Thoracic aorta (tissue), 2 donors: ENCODE measurements around the gene PTN. TPM values are rescaled to one million over a fixed set of nuclear protein-coding genes. Genes with fewer than 3 reads are reported as not detected.
"Not testable (repeated sequence)": the region's sequence is repeated elsewhere in the genome, so short reads cannot be mapped to it uniquely, and the experiment has no call there.

Experiments used
- ATAC-seq: fragments of 150-250 bp; one replicate; pipeline ENCODE4 v1.8.0; 2017; ENCODE audit warnings: low read depth; ENCODE audit not compliant: insufficient number of reproducible peaks, low FRiP score
- DNase-seq: peaks from one replicate; pipeline ENCODE4 v3.0.0-alpha.2; 2020; ENCODE audit warnings: low spot score
- H3K27ac ChIP-seq, 2 donors: fragments of 200-600 bp; sonication (generic); 1 replicate in 1 of 2; 2 replicates in 1 of 2; pipeline ENCODE4 v1.5.1; 2016; ENCODE audit warnings: mild to moderate bottlenecking in 2 of 2, moderate library complexity in 2 of 2
- H3K27me3 ChIP-seq: fragments of 200-600 bp; sonication (generic); replicated peaks from 2 replicates; pipeline ENCODE4 v1.6.0; 2016; ENCODE audit warnings: mild to moderate bottlenecking; ENCODE audit not compliant: insufficient read depth
- H3K36me3 ChIP-seq: fragments of 200-600 bp; sonication (generic); one replicate; pipeline ENCODE4 v1.5.1; 2016
- H3K4me1 ChIP-seq, 2 donors: fragments of 200-600 bp; sonication (generic); 1 replicate in 1 of 2; 2 replicates in 1 of 2; pipeline versions ENCODE4 v1.5.1 to v1.6.0; 2016; ENCODE audit warnings: low read depth in 2 of 2, mild to moderate bottlenecking in 1 of 2; ENCODE audit not compliant: control insufficient read depth in 1 of 2
- H3K4me3 ChIP-seq: fragments of 200-600 bp; sonication (generic); 2 replicates; pipeline ENCODE4 v1.5.1; 2016; ENCODE audit warnings: mild to moderate bottlenecking
- H3K9me3 ChIP-seq: fragments of 200-600 bp; sonication (generic); 2 replicates; pipeline ENCODE4 v1.5.1; 2016
- CTCF ChIP-seq: fragments of 200-600 bp; sonication (generic); IDR thresholded peaks from one replicate; pipeline ENCODE4 v1.5.1; 2019; ENCODE audit warnings: antibody characterized with exemption
- total RNA-seq, 2 donors: library from RNA; depleted of rRNA; stranded (reverse); fragments of >200 nt; gene quantifications; one replicate each; pipeline versions ENCODE4 v1.1.0 to v1.2.3, GENCODE V29; 2016

PTN gene
- total RNA-seq, 2 donors from 2014 or later: 4.7 to 12.5 TPM

- no peaks in the 10 kb centered on the region for H3K9me3 ChIP-seq
- no peaks in the 10 kb centered on the region for H3K4me1 ChIP-seq
- H3K4me3 ChIP-seq: no peak overlapping the region
- DNase-seq (no peak), ATAC-seq (no peak)
- H3K27me3 ChIP-seq: no peaks in the 10 kb centered on the region
- no peaks in the 10 kb centered on the region for H3K36me3 ChIP-seq
- H3K27ac ChIP-seq: no peak overlapping the region
- no peak for TF ChIP-seq CTCF
Measured at GRCh38 chr7:137195996-137196395, 147.5 kb downstream of the PTN start.

- not testable (repeated sequence) for H3K27me3 ChIP-seq, H3K27ac ChIP-seq, H3K4me1 ChIP-seq, H3K36me3 ChIP-seq, H3K4me3 ChIP-seq, DNase-seq, H3K9me3 ChIP-seq, ATAC-seq
Measured at GRCh38 chr7:137181619-137182018, 161.9 kb downstream of the PTN start.
